ENCODE data around the gene PABPN1L. TPM values are rescaled to one million over a fixed set of nuclear protein-coding genes. Genes with fewer than 3 reads are reported as not detected.

Gene PABPN1L
- total and polyA plus RNA-seq, 9 of the 15 experiments (the other 6 are each of a cell fraction or from before 2014, with no cell fraction given) = 0.11 to 0.32 TPM; not detected in 7

GRCh38 chr16:88909431-88910210 lies 43.2 kb upstream of the PABPN1L start (continued):
- TF ChIP-seq ZBTB33 (CRISPR knock-in tag; IDR thresholded peaks at IDR 0.05) (peak; percentile 82), DACH1 (IDR thresholded peaks at IDR 0.05; ENCODE audit: partially characterized antibody) (no peak), KDM5B (IDR thresholded peaks at IDR 0.05; ENCODE audit: insufficient replicate concordance, low read depth, low read length) (no peak), RNF219 (CRISPR knock-in tag; IDR thresholded peaks at IDR 0.05) (no peak), BCL6 (CRISPR knock-in tag; IDR thresholded peaks at IDR 0.05) (no peak), TFAP4 (CRISPR knock-in tag; IDR thresholded peaks at IDR 0.05; ENCODE audit: borderline replicate concordance) (peak; percentile 18; the same call in 1 of the 2 replicates), SNIP1 (IDR thresholded peaks at IDR 0.05; ENCODE audit: low read depth) (no peak), ZNF586 (CRISPR knock-in tag; conservative IDR thresholded peaks at IDR 0.05) (no peak), DEAF1 (CRISPR knock-in tag; IDR thresholded peaks at IDR 0.05) (no peak), SNRNP70 (optimal IDR thresholded peaks at IDR 0.05; ENCODE audit: low read depth, low read length) (no peak), KLF10 (CRISPR knock-in tag; IDR thresholded peaks at IDR 0.05) (no peak), RBM17 (IDR thresholded peaks at IDR 0.05; ENCODE audit: borderline replicate concordance, low read depth, low read length) (no peak), KLF13 (tag; IDR thresholded peaks at IDR 0.05; ENCODE audit: borderline replicate concordance, low read depth) (no peak), CREB3L1 (IDR thresholded peaks at IDR 0.05; ENCODE audit: borderline replicate concordance, low read depth) (no peak), ZNF583 (CRISPR knock-in tag; IDR thresholded peaks at IDR 0.05) (no peak), TEAD4 (IDR thresholded peaks at IDR 0.05; ENCODE audit: low read length) (no peak), TEAD4 (CRISPR knock-in tag; IDR thresholded peaks at IDR 0.05; ENCODE audit: borderline replicate concordance) (no peak), FOSL1 (tag; conservative IDR thresholded peaks at IDR 0.05) (no peak)

Measured in K562 (cell line).